Neural progenitor cell (in vitro differentiated cells): ENCODE measurements around the gene MTHFSD. TPM values are rescaled to one million over a fixed set of nuclear protein-coding genes. Genes with fewer than 3 reads are reported as not detected.

Experiments
- DNase-seq: peaks from one replicate; pipeline ENCODE4 v3.0.0-alpha.2; 2016; ENCODE audit warnings: low spot score
- H2AFZ ChIP-seq: fragments of 200-600 bp; sonication (generic); replicated peaks from 2 replicates; pipeline ENCODE4 v1.6.1; 2016; ENCODE audit warnings: antibody characterized with exemption
- H3F3A ChIP-seq: fragments of 200-600 bp; sonication (generic); 2 replicates; pipeline ENCODE4 v1.6.1; 2016; ENCODE audit warnings: antibody characterized with exemption, low read depth
- H3K27ac ChIP-seq: fragments of 200-600 bp; sonication (generic); 2 replicates; pipeline ENCODE4 v1.5.1; 2016; ENCODE audit warnings: mild to moderate bottlenecking
- H3K27me3 ChIP-seq: fragments of 200-600 bp; sonication (generic); 2 replicates; pipeline ENCODE4 v1.6.1; 2016; ENCODE audit warnings: mild to moderate bottlenecking, moderate library complexity
- H3K36me3 ChIP-seq: fragments of 200-600 bp; sonication (generic); 2 replicates; pipeline ENCODE4 v1.5.1; 2016
- H3K4me1 ChIP-seq: fragments of 200-600 bp; sonication (generic); 2 replicates; pipeline ENCODE4 v1.6.1; 2016; ENCODE audit warnings: mixed run types
- H3K4me2 ChIP-seq: fragments of 200-600 bp; sonication (generic); 2 replicates; pipeline ENCODE4 v1.6.1; 2016
- H3K4me3 ChIP-seq: fragments of 200-600 bp; sonication (generic); 2 replicates; pipeline ENCODE4 v1.5.1; 2016
- H3K79me2 ChIP-seq: fragments of 200-600 bp; sonication (generic); 2 replicates; pipeline ENCODE4 v1.6.1; 2016; ENCODE audit warnings: low read depth
- H3K9ac ChIP-seq: fragments of 200-600 bp; sonication (generic); 2 replicates; pipeline ENCODE4 v1.6.1; 2016
- H3K9me3 ChIP-seq: fragments of 200-600 bp; sonication (generic); 2 replicates; pipeline ENCODE4 v1.5.1; 2016; ENCODE audit warnings: low read depth
- H4K20me1 ChIP-seq: fragments of 200-600 bp; sonication (generic); 2 replicates; pipeline ENCODE4 v1.6.1; 2016; ENCODE audit warnings: low read depth
- H3K27ac Mint-ChIP-seq: 3 replicates; pipeline ENCODE4 v1.8.0; 2021; ENCODE audit warnings: mixed read lengths
- H3K27me3 Mint-ChIP-seq: 2 replicates; pipeline ENCODE4 v1.8.0; 2022; ENCODE audit warnings: low read depth, mild to moderate bottlenecking, inconsistent platforms, moderate library complexity, mixed read lengths; ENCODE audit not compliant: insufficient read depth
- H3K36me3 Mint-ChIP-seq: 3 replicates; pipeline ENCODE4 v1.8.0; 2021; ENCODE audit warnings: mixed read lengths
- H3K4me1 Mint-ChIP-seq: 3 replicates; pipeline ENCODE4 v1.8.0; 2021; ENCODE audit warnings: mixed read lengths
- H3K4me3 Mint-ChIP-seq: 3 replicates; pipeline ENCODE4 v1.8.0; 2021; ENCODE audit warnings: mild to moderate bottlenecking, moderate library complexity, mixed read lengths
- H3K9me3 Mint-ChIP-seq: 3 replicates; pipeline ENCODE4 v1.8.0; 2020; ENCODE audit warnings: mixed read lengths
- CTCF ChIP-seq: fragments of 200-600 bp; sonication (generic); IDR thresholded peaks from 2 replicates; pipeline ENCODE4 v1.5.1; 2017; ENCODE audit warnings: antibody characterized with exemption, mild to moderate bottlenecking
- EZH2 ChIP-seq: fragments of 200-600 bp; sonication (generic); IDR thresholded peaks from 2 replicates; pipeline ENCODE4 v1.6.1; 2017; ENCODE audit warnings: antibody characterized with exemption, mild to moderate bottlenecking, moderate library complexity
- EZH2phosphoT487 ChIP-seq: fragments of 200-600 bp; sonication (generic); IDR thresholded peaks from 2 replicates; pipeline ENCODE4 v1.6.1; 2017; ENCODE audit warnings: antibody characterized with exemption
- total RNA-seq: library from RNA; depleted of rRNA; stranded (reverse); fragments of >200 nt; gene quantifications from 2 replicates; pipeline ENCODE4 v1.2.3, GENCODE V29; 2015; ENCODE audit warnings: low replicate concordance

The MTHFSD gene
- total RNA-seq, 1 donor from 2014 or later: 17.4 TPM

- H3K79me2 ChIP-seq: no peaks in the 10 kb centered on the region
- TF ChIP-seq EZH2phosphoT487 (no peak), EZH2 (no peak), CTCF (no peak)
- H3K27me3 ChIP-seq: peaks cover 99% of the 10 kb centered on the region
- no peak overlapping the region for H3K4me2 ChIP-seq
- DNase-seq: no peak
- H2AFZ ChIP-seq: no peak overlapping the region
- H4K20me1 ChIP-seq: peaks cover 33% of the 10 kb centered on the region
- no peaks in the 10 kb centered on the region for H3K9me3 Mint-ChIP-seq
- no peaks in the 10 kb centered on the region for H3K36me3 Mint-ChIP-seq
- no peak overlapping the region for H3K9ac ChIP-seq
- no peaks in the 10 kb centered on the region for H3K36me3 ChIP-seq
- peaks cover 11% of the 10 kb centered on the region for H3F3A ChIP-seq
- H3K4me1 Mint-ChIP-seq: peaks cover 26% of the 10 kb centered on the region
- H3K27me3 Mint-ChIP-seq: peaks cover 92% of the 10 kb centered on the region
- no peaks in the 10 kb centered on the region for H3K9me3 ChIP-seq
- H3K4me1 ChIP-seq: peaks cover 17% of the 10 kb centered on the region
- H3K4me3 Mint-ChIP-seq: peak overlapping the region; percentile 74
- no peak overlapping the region for H3K27ac Mint-ChIP-seq
- H3K4me3 ChIP-seq: no peak overlapping the region
- H3K27ac ChIP-seq: no peak overlapping the region
Observed at GRCh38 chr16:86573646-86574508, 18.8 kb upstream of the MTHFSD start.

GRCh38 chr16:86573215-86573614, 18.2 kb upstream of the MTHFSD start:
- no peak overlapping the region for H3K4me2 ChIP-seq
- Mint-ChIP-seq H3K4me1 (peaks cover 21% of the 10 kb centered on the region), H3K4me3 (no peak overlapping the region), H3K9me3 (no peaks in the 10 kb centered on the region), H3K36me3 (no peaks in the 10 kb centered on the region), H3K27ac (no peak overlapping the region), H3K27me3 (peaks cover 91% of the 10 kb centered on the region)
- H3K4me3 ChIP-seq: no peak overlapping the region
- no peaks in the 10 kb centered on the region for H3K36me3 ChIP-seq
- no peak overlapping the region for H3K27ac ChIP-seq
- H4K20me1 ChIP-seq: peaks cover 37% of the 10 kb centered on the region
- H3K4me1 ChIP-seq: peaks cover 12% of the 10 kb centered on the region
- H3F3A ChIP-seq: peaks cover 11% of the 10 kb centered on the region
- H3K79me2 ChIP-seq: no peaks in the 10 kb centered on the region
- H3K27me3 ChIP-seq: peaks cover 99% of the 10 kb centered on the region
- H2AFZ ChIP-seq: no peak overlapping the region
- no peak for DNase-seq
- no peak overlapping the region for H3K9ac ChIP-seq
- no peaks in the 10 kb centered on the region for H3K9me3 ChIP-seq
- no peak for TF ChIP-seq CTCF
- TF ChIP-seq EZH2phosphoT487: no peak
- TF ChIP-seq EZH2: no peak

GRCh38 chr16:86572606-86573005, 17.6 kb upstream of the MTHFSD start:
- Histone ChIP-seq H2AFZ (no peak overlapping the region), H3K9me3 (no peaks in the 10 kb centered on the region), H3K79me2 (no peaks in the 10 kb centered on the region), H3K27me3 (peaks cover 99% of the 10 kb centered on the region), H3K36me3 (no peaks in the 10 kb centered on the region), H3K27ac (no peak overlapping the region), H4K20me1 (peaks cover 40% of the 10 kb centered on the region), H3K4me2 (no peak overlapping the region), H3F3A (peaks cover 9% of the 10 kb centered on the region), H3K9ac (no peak overlapping the region), H3K4me3 (no peak overlapping the region), H3K4me1 (peaks cover 8% of the 10 kb centered on the region)
- peaks cover 18% of the 10 kb centered on the region for H3K4me1 Mint-ChIP-seq
- H3K36me3 Mint-ChIP-seq: no peaks in the 10 kb centered on the region
- no peak for TF ChIP-seq EZH2phosphoT487
- TF ChIP-seq EZH2: peak; percentile 22
- TF ChIP-seq CTCF: no peak
- no peaks in the 10 kb centered on the region for H3K9me3 Mint-ChIP-seq
- DNase-seq: no peak
- no peak overlapping the region for H3K27ac Mint-ChIP-seq
- no peak overlapping the region for H3K4me3 Mint-ChIP-seq
- peaks cover 86% of the 10 kb centered on the region for H3K27me3 Mint-ChIP-seq
